ENCODE results near the gene GTPBP8. TPM values are rescaled to one million over a fixed set of nuclear protein-coding genes. Genes with fewer than 3 reads are reported as not detected.

The GTPBP8 gene
- total and polyA plus RNA-seq, 2 of the 13 experiments (the other 11 are each of a cell fraction or from before 2014, with no cell fraction given), result 12.5 to 16.7 TPM

DNA sequence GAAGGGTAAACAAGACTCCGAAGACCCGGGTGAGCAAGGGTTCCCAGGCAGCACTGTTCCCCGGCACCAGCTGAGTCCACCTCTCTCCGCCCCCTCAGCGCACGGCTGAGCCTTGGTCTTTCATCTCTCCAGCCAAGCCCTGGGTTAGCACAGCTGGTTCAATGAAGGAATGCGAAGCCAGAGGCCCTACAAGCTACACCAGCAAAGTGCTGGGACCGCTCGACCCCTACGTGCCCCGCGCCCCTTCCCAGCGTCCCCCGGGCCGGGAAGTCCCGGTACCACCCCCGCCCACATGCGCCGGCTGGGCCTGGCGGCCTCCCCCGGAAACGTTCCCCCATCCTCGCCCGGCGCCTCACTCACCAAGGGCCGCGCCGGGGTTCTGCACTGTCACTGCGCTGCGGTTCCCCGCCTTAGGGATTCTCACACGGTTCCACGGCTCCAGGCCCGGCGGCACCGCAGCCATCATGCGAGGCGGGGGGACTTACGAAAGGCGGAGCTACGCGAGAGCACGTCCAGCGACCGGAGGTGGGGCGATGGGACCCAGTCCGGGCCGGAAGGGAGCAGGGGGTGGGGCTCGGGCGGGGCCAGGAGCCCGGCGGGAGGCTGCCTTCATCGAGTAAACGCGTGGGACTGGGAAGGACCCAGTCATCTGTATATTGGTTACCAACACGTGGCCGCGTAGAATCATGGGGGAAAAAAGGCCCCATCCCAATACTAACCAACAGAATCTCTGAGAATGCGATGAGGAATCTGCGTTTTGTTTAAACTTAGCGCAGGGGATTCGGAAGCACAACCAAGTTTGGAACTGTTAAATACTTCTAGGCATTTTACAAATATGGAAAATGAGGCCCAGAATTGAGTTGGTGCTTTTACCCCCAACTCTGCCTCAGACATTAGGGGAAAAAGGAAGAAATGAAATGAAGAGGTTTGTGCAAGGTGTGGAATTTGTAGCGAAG is 28.7 kb downstream of the GTPBP8 start (continued):
- peak; percentile 66 for TF ChIP-seq DR1 (CRISPR knock-in tag; IDR thresholded peaks at IDR 0.05)
- TF ChIP-seq POLR2AphosphoS5 (IDR thresholded peaks at IDR 0.05; ENCODE audit: low read depth, low read length), result peak; percentile 81
- TF ChIP-seq, protein P1, sequence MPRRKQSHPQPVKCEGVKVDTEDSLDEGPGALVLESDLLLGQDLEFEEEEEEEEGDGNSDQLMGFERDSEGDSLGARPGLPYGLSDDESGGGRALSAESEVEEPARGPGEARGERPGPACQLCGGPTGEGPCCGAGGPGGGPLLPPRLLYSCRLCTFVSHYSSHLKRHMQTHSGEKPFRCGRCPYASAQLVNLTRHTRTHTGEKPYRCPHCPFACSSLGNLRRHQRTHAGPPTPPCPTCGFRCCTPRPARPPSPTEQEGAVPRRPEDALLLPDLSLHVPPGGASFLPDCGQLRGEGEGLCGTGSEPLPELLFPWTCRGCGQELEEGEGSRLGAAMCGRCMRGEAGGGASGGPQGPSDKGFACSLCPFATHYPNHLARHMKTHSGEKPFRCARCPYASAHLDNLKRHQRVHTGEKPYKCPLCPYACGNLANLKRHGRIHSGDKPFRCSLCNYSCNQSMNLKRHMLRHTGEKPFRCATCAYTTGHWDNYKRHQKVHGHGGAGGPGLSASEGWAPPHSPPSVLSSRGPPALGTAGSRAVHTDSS (CRISPR knock-in tag; conservative IDR thresholded peaks at IDR 0.05), result 0 out of 2 replicates have a peak, but pooled peaks have one; percentile 37
- TF ChIP-seq ZNF292 (CRISPR knock-in tag; IDR thresholded peaks at IDR 0.05; ENCODE audit: borderline replicate concordance, low read depth), result no peak
- no peak for TF ChIP-seq NFYB (CRISPR knock-in tag; IDR thresholded peaks at IDR 0.05)
- TF ChIP-seq ATF7 (IDR thresholded peaks at IDR 0.05), result no peak
- TF ChIP-seq ATF7 (CRISPR knock-in tag; IDR thresholded peaks at IDR 0.05), result peak; percentile 67; the same call in 1 of the 2 replicates
- peak; percentile 79 for TF ChIP-seq ZBTB7A (CRISPR knock-in tag; IDR thresholded peaks at IDR 0.05)
- 0 out of 2 replicates have a peak, but pooled peaks have one; percentile 72 for TF ChIP-seq NFKBIZ (CRISPR knock-in tag; IDR thresholded peaks at IDR 0.05)
- TF ChIP-seq, protein P2, sequence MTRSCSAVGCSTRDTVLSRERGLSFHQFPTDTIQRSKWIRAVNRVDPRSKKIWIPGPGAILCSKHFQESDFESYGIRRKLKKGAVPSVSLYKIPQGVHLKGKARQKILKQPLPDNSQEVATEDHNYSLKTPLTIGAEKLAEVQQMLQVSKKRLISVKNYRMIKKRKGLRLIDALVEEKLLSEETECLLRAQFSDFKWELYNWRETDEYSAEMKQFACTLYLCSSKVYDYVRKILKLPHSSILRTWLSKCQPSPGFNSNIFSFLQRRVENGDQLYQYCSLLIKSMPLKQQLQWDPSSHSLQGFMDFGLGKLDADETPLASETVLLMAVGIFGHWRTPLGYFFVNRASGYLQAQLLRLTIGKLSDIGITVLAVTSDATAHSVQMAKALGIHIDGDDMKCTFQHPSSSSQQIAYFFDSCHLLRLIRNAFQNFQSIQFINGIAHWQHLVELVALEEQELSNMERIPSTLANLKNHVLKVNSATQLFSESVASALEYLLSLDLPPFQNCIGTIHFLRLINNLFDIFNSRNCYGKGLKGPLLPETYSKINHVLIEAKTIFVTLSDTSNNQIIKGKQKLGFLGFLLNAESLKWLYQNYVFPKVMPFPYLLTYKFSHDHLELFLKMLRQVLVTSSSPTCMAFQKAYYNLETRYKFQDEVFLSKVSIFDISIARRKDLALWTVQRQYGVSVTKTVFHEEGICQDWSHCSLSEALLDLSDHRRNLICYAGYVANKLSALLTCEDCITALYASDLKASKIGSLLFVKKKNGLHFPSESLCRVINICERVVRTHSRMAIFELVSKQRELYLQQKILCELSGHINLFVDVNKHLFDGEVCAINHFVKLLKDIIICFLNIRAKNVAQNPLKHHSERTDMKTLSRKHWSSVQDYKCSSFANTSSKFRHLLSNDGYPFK (CRISPR knock-in tag; IDR thresholded peaks at IDR 0.05; ENCODE audit: borderline replicate concordance), result peak; percentile 93
- no peak for TF ChIP-seq AHR (CRISPR knock-in tag; IDR thresholded peaks at IDR 0.05)
- TF ChIP-seq ZNF839 (CRISPR knock-in tag; IDR thresholded peaks at IDR 0.05; ENCODE audit: borderline replicate concordance), result peak; percentile 36; the same call in 1 of the 2 replicates
- TF ChIP-seq HOXA9 (CRISPR knock-in tag; IDR thresholded peaks at IDR 0.05; ENCODE audit: borderline replicate concordance), result peak; percentile 69; the same call in 1 of the 2 replicates
- peak; percentile 23; the same call in 1 of the 2 replicates for TF ChIP-seq ZNF746 (CRISPR knock-in tag; IDR thresholded peaks at IDR 0.05)
- peak; percentile 54 for TF ChIP-seq GABPA (IDR thresholded peaks at IDR 0.05; ENCODE audit: low read depth, low read length)
- peak; percentile 82 for TF ChIP-seq GABPA (CRISPR knock-in tag; IDR thresholded peaks at IDR 0.05; ENCODE audit: low read depth)
- TF ChIP-seq ZNF619 (CRISPR knock-in tag; IDR thresholded peaks at IDR 0.05), result 0 out of 2 replicates have a peak, but pooled peaks have one; percentile 64
- peak; percentile 83 for TF ChIP-seq ZNF501 (CRISPR knock-in tag; IDR thresholded peaks at IDR 0.05)
- TF ChIP-seq, protein P3, sequence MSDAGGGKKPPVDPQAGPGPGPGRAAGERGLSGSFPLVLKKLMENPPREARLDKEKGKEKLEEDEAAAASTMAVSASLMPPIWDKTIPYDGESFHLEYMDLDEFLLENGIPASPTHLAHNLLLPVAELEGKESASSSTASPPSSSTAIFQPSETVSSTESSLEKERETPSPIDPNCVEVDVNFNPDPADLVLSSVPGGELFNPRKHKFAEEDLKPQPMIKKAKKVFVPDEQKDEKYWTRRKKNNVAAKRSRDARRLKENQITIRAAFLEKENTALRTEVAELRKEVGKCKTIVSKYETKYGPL (CRISPR knock-in tag; IDR thresholded peaks at IDR 0.05), result no peak; the same call in 1 of the 2 replicates
- 0 out of 2 replicates have a peak, but pooled peaks have one; percentile 23 for TF ChIP-seq ZNF7 (CRISPR knock-in tag; IDR thresholded peaks at IDR 0.05)
- peak; percentile 55; the same call in 1 of the 2 replicates for TF ChIP-seq SNAPC5 (CRISPR knock-in tag; IDR thresholded peaks at IDR 0.05; ENCODE audit: borderline replicate concordance)
- TF ChIP-seq, protein P4, sequence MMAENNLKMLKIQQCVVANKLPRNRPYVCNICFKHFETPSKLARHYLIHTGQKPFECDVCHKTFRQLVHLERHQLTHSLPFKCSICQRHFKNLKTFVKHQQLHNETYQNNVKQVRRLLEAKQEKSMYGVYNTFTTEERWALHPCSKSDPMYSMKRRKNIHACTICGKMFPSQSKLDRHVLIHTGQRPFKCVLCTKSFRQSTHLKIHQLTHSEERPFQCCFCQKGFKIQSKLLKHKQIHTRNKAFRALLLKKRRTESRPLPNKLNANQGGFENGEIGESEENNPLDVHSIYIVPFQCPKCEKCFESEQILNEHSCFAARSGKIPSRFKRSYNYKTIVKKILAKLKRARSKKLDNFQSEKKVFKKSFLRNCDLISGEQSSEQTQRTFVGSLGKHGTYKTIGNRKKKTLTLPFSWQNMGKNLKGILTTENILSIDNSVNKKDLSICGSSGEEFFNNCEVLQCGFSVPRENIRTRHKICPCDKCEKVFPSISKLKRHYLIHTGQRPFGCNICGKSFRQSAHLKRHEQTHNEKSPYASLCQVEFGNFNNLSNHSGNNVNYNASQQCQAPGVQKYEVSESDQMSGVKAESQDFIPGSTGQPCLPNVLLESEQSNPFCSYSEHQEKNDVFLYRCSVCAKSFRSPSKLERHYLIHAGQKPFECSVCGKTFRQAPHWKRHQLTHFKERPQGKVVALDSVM (CRISPR knock-in tag; IDR thresholded peaks at IDR 0.05), result peak; percentile 57; the same call in 1 of the 2 replicates
